Ectodermal cell (in vitro differentiated cells): ENCODE measurements around the gene ACTN1. TPM values are rescaled to one million over a fixed set of nuclear protein-coding genes. Genes with fewer than 3 reads are reported as not detected.
"Not testable (repeated sequence)": the region's sequence is repeated elsewhere in the genome, so short reads cannot be mapped to it uniquely, and the experiment has no call there.

Source experiments
- H3K27ac ChIP-seq: 2 replicates; pipeline ENCODE4 v1.7.0; 2013; ENCODE audit warnings: mild to moderate bottlenecking, low read depth, low read length; ENCODE audit not compliant: insufficient read depth, poor library complexity, severe bottlenecking
- H3K27me3 ChIP-seq: 2 replicates; pipeline ENCODE4 v1.7.0; 2013; ENCODE audit warnings: mild to moderate bottlenecking, low read length; ENCODE audit not compliant: insufficient read depth, control insufficient read depth, poor library complexity, severe bottlenecking
- H3K36me3 ChIP-seq: one replicate; pipeline ENCODE4 v1.7.0; 2013; ENCODE audit warnings: low read length; ENCODE audit not compliant: control insufficient read depth, insufficient read depth
- H3K4me1 ChIP-seq: one replicate; pipeline ENCODE4 v1.7.0; 2013; ENCODE audit warnings: low read length; ENCODE audit not compliant: control insufficient read depth, insufficient read depth
- H3K4me3 ChIP-seq: 2 replicates; pipeline ENCODE4 v1.7.0; 2013; ENCODE audit warnings: low read depth, low read length, control low read depth; ENCODE audit not compliant: insufficient read depth
- H3K9me3 ChIP-seq: 2 replicates; pipeline ENCODE4 v1.7.0; 2013; ENCODE audit warnings: mild to moderate bottlenecking, low read length, moderate library complexity; ENCODE audit not compliant: control insufficient read depth
- WGBS, 2 experiments: methylation state at CpG; one replicate each; pipeline ENCODE4 v1.1.7; 2013; ENCODE audit warnings: missing lambda C conversion rate in 2 of 2; 5-methylcytosine and 5-hydroxymethylcytosine counted together
- polyA plus RNA-seq, 4 experiments: library from polyadenylated mRNA; stranded (reverse); fragments of 50-300 nt; gene quantifications; one replicate each; pipeline ENCODE4 v1.2.3, GENCODE V29; 2013

ACTN1 gene
- 175 TPM for polyA plus RNA-seq (2013, experiment 1 of 4)
- 180 TPM for polyA plus RNA-seq (2013, experiment 2 of 4)
- polyA plus RNA-seq (2013, experiment 3 of 4), result 114 TPM
- polyA plus RNA-seq (2013, experiment 4 of 4), result 121 TPM

DNA sequence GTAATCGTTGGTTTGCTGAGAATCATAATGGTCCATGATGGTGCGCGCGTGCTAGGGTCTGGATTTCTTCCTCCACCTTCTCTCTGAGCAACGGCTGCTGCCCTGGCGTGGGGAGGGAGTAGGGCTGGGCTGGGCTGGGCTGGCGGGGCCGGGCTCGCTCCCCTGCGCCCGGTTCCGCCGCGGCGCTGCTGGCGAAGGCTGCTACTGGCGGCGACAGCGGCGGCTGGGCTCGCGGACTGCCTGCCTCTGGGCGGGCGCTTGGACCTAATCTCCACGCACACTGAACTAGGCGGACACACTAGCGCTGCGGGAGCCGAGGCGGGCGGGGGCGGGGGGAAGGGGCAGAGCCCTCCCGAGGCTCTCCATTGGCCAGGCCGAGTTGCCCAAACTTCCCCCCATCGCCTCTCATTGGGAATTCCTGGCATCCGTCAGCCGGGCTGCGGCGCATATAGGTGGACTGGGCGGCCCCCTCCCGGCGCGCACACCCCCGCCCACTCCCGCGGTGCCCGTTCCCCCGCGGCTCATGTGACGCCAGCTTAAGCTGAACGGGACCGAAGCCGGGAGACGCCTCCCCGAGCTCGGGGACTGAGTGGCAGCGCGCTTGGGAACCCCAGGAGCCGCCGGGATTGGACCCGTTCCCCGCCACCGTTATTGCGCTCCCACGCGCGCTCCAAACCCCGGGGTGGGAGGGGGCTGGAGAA lies at the start of gene ACTN1:
ACTN1 (minus strand) TSS at position 282 of the 701 bp plus-strand sequence; CDS start at position 36, 246 bp downstream.
- WGBS, 2 experiments, result 0% methylated on average over 68 of the region's 68 CpGs
- Histone ChIP-seq H3K9me3 (no peaks in the 10 kb centered on the region), H3K4me1 (peaks cover 6% of the 10 kb centered on the region), H3K27me3 (no peaks in the 10 kb centered on the region), H3K27ac (peak within 1 kb of the TSS; percentile 93), H3K36me3 (peaks cover 5% of the 10 kb centered on the region), H3K4me3 (peak within 1 kb of the TSS; percentile 94)

GRCh38 chr14:69027242-69027913 lies 48.3 kb upstream of the ACTN1 start:
- Histone ChIP-seq H3K9me3 (no peaks in the 10 kb centered on the region), H3K27ac (no peak overlapping the region), H3K4me1 (no peaks in the 10 kb centered on the region), H3K27me3 (no peaks in the 10 kb centered on the region), H3K4me3 (no peak overlapping the region), H3K36me3 (no peaks in the 10 kb centered on the region)
- WGBS, 2 experiments, result 68 to 69% methylated on average over 1 of the region's 1 CpG

- Histone ChIP-seq H3K27ac (no peak overlapping the region), H3K27me3 (no peaks in the 10 kb centered on the region), H3K9me3 (no peaks in the 10 kb centered on the region), H3K36me3 (no peaks in the 10 kb centered on the region), H3K4me3 (no peak overlapping the region), H3K4me1 (no peaks in the 10 kb centered on the region)
- 95% methylated on average over 4 of the region's 4 CpGs for WGBS, 2 experiments
These were observed 43.9 kb upstream of the ACTN1 start for GRCh38 chr14:69023035-69023434.

- H3K27me3 ChIP-seq, H3K9me3 ChIP-seq, H3K36me3 ChIP-seq, H3K4me3 ChIP-seq, H3K4me1 ChIP-seq, H3K27ac ChIP-seq: not testable (repeated sequence)
- 87 to 97% methylated on average over 8 of the region's 8 CpGs for WGBS, 2 experiments
These were observed 43.0 kb upstream of the ACTN1 start for GRCh38 chr14:69022093-69022492.

- 100% methylated on average over 1 of the region's 4 CpGs for WGBS, 2 experiments
These were observed 38.6 kb upstream of the ACTN1 start for GRCh38 chr14:69017706-69018105.

DNA sequence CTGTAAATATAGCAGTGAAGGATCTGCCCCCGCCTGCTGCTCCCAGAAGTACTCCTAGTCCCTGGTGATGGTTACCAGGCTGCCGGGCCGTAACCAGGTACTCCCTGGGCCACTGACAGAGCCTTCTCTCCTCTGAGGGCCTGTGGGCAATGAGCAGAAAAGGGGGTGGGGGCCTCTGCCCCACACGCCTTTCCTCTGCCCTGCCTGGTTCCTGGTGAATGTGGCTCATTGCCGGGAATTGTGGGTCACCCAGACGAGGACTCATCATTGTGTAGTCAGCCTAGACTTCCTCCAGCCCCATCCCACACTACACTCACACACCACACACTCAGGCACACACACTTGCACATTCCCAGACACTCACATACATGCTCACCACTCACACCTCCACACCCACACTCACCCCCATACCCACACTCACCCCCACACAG lies 35.7 kb upstream of the ACTN1 start:
- Histone ChIP-seq H3K4me1 (peaks cover 2% of the 10 kb centered on the region), H3K9me3 (no peaks in the 10 kb centered on the region), H3K27me3 (no peaks in the 10 kb centered on the region), H3K36me3 (no peaks in the 10 kb centered on the region), H3K4me3 (no peak overlapping the region), H3K27ac (no peak overlapping the region)
- 89 to 91% methylated on average over 6 of the region's 6 CpGs for WGBS, 2 experiments

More at GRCh38 chr14:69017706-69018105, 38.6 kb upstream of the ACTN1 start:
- Histone ChIP-seq H3K4me3 (no peak overlapping the region), H3K36me3 (no peaks in the 10 kb centered on the region), H3K4me1 (peaks cover 2% of the 10 kb centered on the region), H3K27me3 (no peaks in the 10 kb centered on the region), H3K9me3 (no peaks in the 10 kb centered on the region), H3K27ac (no peak overlapping the region)

DNA sequence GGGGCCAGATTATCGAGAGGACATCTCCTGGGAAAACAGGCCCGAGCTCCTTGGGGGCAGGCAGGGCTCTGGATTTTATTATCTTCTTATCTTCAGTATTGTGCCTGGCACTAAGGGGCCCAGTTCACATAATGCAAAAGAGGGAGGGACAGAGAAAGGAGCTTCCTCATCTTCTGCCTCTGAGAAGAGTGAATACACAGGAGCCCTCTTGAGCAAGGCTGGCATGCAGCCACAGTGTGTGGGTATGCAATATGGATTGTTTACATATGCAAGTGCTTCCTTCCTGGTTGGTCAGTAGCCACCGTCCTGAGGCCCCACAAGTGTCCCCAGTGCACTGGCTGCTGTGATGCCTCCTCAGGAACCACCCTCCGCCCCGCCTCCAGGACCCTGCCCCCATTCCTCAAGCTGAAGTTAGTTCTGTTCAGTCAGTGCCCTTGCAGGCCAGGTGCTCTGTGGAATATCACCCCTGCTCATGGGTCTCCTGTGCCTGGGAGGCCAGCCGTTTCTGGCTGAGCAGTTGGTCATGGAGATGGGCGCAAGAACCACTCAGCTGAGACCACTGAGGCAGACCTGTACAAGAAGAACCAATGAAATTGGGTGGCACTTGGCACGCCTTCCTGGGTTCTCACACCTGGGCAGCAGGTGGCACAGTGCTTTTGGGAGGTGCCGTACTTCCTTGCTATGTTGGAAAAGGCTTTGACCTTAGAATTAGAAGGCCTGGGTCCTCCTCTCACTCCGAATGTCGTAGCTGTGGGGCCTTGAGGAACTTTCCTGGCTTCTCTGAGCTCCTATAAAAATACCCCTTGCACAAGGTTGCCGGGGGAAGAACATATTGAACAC lies 35.1 kb upstream of the ACTN1 start:
- H3K36me3 ChIP-seq, result no peaks in the 10 kb centered on the region
- no peaks in the 10 kb centered on the region for H3K27me3 ChIP-seq
- H3K9me3 ChIP-seq, result no peaks in the 10 kb centered on the region
- no peak overlapping the region for H3K27ac ChIP-seq
- WGBS, 2 experiments, result 76 to 78% methylated on average over 12 of the region's 12 CpGs
- H3K4me1 ChIP-seq, result peaks cover 2% of the 10 kb centered on the region
- H3K4me3 ChIP-seq, result no peak overlapping the region

- 91 to 92% methylated on average over 5 of the region's 5 CpGs for WGBS, 2 experiments
- no peaks in the 10 kb centered on the region for H3K27me3 ChIP-seq
- H3K36me3 ChIP-seq, result no peaks in the 10 kb centered on the region
- no peak overlapping the region for H3K27ac ChIP-seq
- no peak overlapping the region for H3K4me3 ChIP-seq
- H3K9me3 ChIP-seq, result no peaks in the 10 kb centered on the region
- H3K4me1 ChIP-seq, result peaks cover 2% of the 10 kb centered on the region
These were observed 33.3 kb upstream of the ACTN1 start for GRCh38 chr14:69012256-69012953.

DNA sequence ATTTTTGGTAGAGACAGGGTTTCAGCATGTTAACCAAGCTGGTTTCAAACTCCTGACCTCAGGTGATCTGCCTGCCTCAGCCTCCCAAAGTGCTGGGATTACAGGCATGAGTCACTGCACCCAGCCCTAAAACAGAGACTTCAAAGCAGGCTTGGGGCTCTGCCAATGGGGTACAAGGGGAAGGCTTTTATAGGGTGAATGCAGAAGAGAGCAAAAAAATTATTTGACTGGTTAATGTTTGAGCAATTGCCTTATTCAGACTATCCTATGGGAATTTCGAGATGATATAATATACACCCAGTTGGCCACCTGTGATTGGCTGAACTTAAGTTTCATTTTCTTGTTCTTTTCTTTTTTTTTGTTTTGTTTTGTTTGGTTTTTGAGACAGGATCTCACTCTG lies 31.5 kb upstream of the ACTN1 start:
- no peaks in the 10 kb centered on the region for H3K9me3 ChIP-seq
- H3K27me3 ChIP-seq, result no peaks in the 10 kb centered on the region
- H3K4me3 ChIP-seq, result no peak overlapping the region
- H3K27ac ChIP-seq, result no peak overlapping the region
- H3K36me3 ChIP-seq, result no peaks in the 10 kb centered on the region
- WGBS, 2 experiments, result 95 to 96% methylated on average over 1 of the region's 1 CpG
- peaks cover 4% of the 10 kb centered on the region for H3K4me1 ChIP-seq
